Naive B cell (primary cell): ENCODE data around the gene RNF125. TPM values are rescaled to one million over a fixed set of nuclear protein-coding genes. Genes with fewer than 3 reads are reported as not detected.

Source experiments
- ATAC-seq, 2 donors: fragments of 150-1000 bp; cut with Tn5 transposase; 2 replicates each; pipeline ENCODE4 v1.10.0; 2021; ENCODE audit warnings: low read depth in 2 of 2, mild to moderate bottlenecking in 2 of 2, moderate library complexity in 2 of 2
- DNase-seq: peaks from one replicate; pipeline ENCODE4 v3.0.0; 2022
- H3K27ac Mint-ChIP-seq, 6 donors: one replicate each; pipeline ENCODE4 v1.8.0; 2020 to 2022; ENCODE audit warnings: mild to moderate bottlenecking in 6 of 6, mixed read lengths in 6 of 6, moderate library complexity in 5 of 6, inconsistent platforms in 2 of 6
- H3K27me3 Mint-ChIP-seq, 3 donors: one replicate each; pipeline ENCODE4 v1.8.0; 2021 to 2022; ENCODE audit warnings: mixed read lengths in 3 of 3, mild to moderate bottlenecking in 1 of 3
- H3K36me3 Mint-ChIP-seq, 2 donors: one replicate each; pipeline ENCODE4 v1.8.0; 2020 to 2022; ENCODE audit warnings: mixed read lengths in 2 of 2, inconsistent platforms in 1 of 2, mild to moderate bottlenecking in 1 of 2
- H3K4me1 Mint-ChIP-seq, 3 donors: one replicate each; pipeline ENCODE4 v1.8.0; 2020 to 2022; ENCODE audit warnings: mixed read lengths in 3 of 3, inconsistent platforms in 1 of 3, mild to moderate bottlenecking in 1 of 3, moderate library complexity in 1 of 3
- H3K4me3 Mint-ChIP-seq, 8 donors: one replicate each; pipeline ENCODE4 v1.8.0; 2020 to 2022; ENCODE audit warnings: mild to moderate bottlenecking in 8 of 8, mixed read lengths in 8 of 8, moderate library complexity in 8 of 8, inconsistent platforms in 2 of 8
- H3K9me3 Mint-ChIP-seq, 7 donors: one replicate each; pipeline ENCODE4 v1.8.0; 2020 to 2022; ENCODE audit warnings: mixed read lengths in 7 of 7, mild to moderate bottlenecking in 5 of 7, inconsistent platforms in 2 of 7, moderate library complexity in 1 of 7
- polyA plus RNA-seq, 6 donors: library from polyadenylated mRNA; unstranded; fragments of 300-500 nt; fragmentation: Illumina TruSeq; gene quantifications; one replicate each; pipeline ENCODE4 v1.2.3, GENCODE V29; 2021; ENCODE audit warnings: low read depth in 6 of 6

Gene RNF125
- polyA plus RNA-seq, 6 donors from 2014 or later, result 8.9 to 21.2 (median 17.9) TPM

DNA sequence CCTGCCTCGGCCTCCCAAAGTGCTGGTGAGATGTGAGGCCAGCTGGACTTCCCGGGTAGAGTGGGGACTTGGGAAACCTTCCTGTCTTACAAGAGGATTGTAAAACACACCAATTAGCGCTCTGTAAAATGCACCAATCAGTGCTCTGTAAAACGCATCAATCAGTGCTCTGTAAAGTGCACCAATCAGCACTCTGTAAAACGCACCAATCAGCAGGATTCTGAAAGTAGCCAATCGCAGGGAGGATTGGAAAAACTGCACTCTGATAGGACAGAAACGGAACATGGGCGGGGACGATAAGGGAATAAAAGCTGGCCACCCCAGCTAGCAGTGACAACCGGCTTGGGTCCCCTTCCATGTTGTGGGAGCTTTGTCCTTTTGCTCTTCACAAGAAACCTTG lies 19.0 kb downstream of the RNF125 start:
- H3K27ac Mint-ChIP-seq, result no peak overlapping the region
- peaks cover 11 to 17% of the 10 kb centered on the region in 2 donors for H3K36me3 Mint-ChIP-seq
- ATAC-seq (no peak), DNase-seq (no peak)
- peaks cover 33 to 59% (median 42%) of the 10 kb centered on the region in 3 donors for H3K4me1 Mint-ChIP-seq
- H3K27me3 Mint-ChIP-seq, result no peaks in the 10 kb centered on the region
- H3K9me3 Mint-ChIP-seq, result no peaks in the 10 kb centered on the region
- peak overlapping the region in 1 of 8 donors; percentile 24 for H3K4me3 Mint-ChIP-seq

DNA sequence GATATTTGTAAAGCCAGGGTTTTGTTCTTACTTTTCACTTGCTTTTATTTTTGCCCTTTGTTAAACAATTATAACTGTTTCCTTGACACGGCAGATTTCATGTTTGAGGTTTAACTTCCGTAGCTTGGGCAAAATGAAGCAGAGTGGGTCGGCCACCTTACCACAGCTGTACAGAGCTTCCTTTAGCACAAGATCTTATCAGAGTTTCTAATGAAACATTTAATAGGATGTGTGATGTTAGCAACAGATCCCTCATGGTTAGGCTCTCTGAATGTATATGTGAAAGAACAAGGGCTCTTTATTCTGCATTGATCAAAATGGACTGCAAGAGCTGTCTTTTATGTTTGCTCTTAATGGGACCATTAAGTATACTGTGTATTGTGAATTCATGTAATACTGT lies 22.3 kb downstream of the RNF125 start:
- DNase-seq (peak; percentile 21), ATAC-seq (peak; percentile 59 to 67)
- peak overlapping the region in 7 of 8 donors; percentile 27 to 81 (median 66) for H3K4me3 Mint-ChIP-seq
- H3K27me3 Mint-ChIP-seq, result no peaks in the 10 kb centered on the region
- H3K27ac Mint-ChIP-seq, result peak overlapping the region in 4 of 6 donors; percentile 63 to 88 (median 82)
- H3K4me1 Mint-ChIP-seq, result peaks cover 35 to 56% (median 43%) of the 10 kb centered on the region in 3 donors
- no peaks in the 10 kb centered on the region for H3K9me3 Mint-ChIP-seq
- H3K36me3 Mint-ChIP-seq, result peaks cover 11 to 17% of the 10 kb centered on the region in 2 donors

DNA sequence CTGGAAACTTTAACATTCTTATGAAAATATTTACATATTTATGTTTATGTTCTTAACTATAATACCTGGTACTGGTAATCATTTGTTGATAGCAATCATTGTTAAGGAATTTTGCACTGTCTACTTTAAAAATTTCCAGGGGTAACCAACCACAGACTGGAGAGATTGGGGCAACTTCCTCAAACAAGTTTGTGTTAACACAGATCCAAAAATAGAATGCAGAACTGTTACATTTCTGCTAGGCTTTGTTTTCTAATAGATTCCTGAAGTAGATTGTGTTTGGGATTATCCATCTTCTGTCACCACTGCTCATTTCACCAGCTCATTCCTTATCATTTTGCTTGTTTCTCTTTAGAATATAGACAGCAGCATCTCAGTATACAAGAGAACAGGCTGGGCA lies 23.7 kb downstream of the RNF125 start:
- peaks cover 14 to 16% of the 10 kb centered on the region in 2 donors for H3K36me3 Mint-ChIP-seq
- peak overlapping the region; percentile 73 to 94 (median 78) for H3K27ac Mint-ChIP-seq
- no peaks in the 10 kb centered on the region for H3K27me3 Mint-ChIP-seq
- DNase-seq, result peak; percentile 51
- H3K4me1 Mint-ChIP-seq, result peaks cover 31 to 55% (median 44%) of the 10 kb centered on the region in 3 donors
- peak overlapping the region; percentile 9 to 81 (median 58) for H3K4me3 Mint-ChIP-seq
- ATAC-seq, result peak; percentile 83 to 90
- H3K9me3 Mint-ChIP-seq, result no peaks in the 10 kb centered on the region

DNA sequence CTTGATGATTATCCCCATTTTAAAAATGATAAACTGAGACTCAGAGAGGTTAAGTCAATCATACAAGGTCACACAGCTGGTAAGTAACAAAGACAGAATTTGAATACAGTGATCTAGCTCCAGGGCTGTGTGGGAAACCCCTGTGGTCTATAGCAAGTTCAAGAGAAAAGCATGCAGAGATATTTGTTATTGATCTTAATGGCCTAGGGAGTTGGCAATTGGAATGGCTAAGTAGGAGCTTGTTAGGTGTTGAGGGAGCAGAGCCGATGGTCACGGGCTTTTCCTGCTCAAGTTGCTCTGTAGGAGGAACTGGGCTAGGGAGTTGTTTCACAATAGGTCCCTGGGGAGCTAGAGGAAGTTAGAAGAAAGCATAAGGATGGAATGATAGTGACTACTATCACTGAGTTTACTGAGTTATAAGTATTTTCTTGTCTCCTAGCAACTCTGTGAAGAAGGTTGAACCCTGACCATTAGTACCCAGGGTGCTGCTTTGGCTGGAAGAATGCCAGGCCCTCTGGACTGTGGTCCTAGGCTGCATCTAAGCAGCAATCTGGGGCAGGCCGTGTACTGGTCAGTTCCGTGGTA lies 30.0 kb downstream of the RNF125 start:
- ATAC-seq (peak; percentile 51 to 64), DNase-seq (peak; percentile 28)
- Mint-ChIP-seq H3K4me1 (peaks cover 13 to 37% (median 24%) of the 10 kb centered on the region in 3 donors), H3K27me3 (no peaks in the 10 kb centered on the region), H3K9me3 (no peaks in the 10 kb centered on the region), H3K27ac (peak overlapping the region; percentile 86 to 95 (median 92)), H3K4me3 (peak overlapping the region in 7 of 8 donors; percentile 5 to 88 (median 67)), H3K36me3 (peaks cover 0 to 5% of the 10 kb centered on the region in 2 donors)

DNA sequence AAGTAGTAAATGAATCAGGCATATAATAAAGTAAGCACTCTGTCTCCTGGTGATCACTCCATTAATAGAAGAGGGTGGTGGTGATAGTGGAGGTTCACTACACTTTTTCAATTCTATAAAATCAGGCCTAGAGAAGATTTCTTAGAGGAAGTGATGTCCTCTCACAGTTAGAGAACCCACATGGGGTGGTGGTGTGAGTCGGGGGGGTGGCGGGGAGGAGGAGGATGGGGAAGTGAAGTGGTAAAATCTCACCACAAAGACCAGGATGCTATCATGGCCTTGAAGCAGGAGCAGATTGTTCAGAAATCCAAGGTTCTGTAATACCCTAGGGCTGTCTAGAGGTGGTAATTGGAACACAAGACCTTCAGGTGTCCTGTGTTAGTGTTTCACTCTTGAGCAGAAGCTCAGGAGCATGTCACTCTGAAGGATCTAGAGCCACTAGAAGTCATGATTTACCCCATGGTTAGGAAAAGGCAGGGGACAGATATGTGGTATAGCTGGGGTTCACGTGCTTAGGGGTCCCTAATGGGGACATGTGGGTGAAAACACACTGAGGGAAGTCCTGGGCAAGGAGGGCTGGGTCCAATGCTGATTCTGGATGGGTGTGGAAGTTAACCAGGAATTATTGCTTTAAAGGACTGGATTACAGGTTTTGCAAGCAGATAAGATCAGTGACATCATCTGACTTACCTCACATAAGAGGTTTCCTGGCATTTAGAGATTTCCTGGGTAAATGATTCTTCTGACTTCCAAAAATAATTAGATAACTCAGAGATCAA lies 31.0 kb downstream of the RNF125 start:
- H3K27ac Mint-ChIP-seq, result peak overlapping the region; percentile 86 to 95 (median 92)

DNA sequence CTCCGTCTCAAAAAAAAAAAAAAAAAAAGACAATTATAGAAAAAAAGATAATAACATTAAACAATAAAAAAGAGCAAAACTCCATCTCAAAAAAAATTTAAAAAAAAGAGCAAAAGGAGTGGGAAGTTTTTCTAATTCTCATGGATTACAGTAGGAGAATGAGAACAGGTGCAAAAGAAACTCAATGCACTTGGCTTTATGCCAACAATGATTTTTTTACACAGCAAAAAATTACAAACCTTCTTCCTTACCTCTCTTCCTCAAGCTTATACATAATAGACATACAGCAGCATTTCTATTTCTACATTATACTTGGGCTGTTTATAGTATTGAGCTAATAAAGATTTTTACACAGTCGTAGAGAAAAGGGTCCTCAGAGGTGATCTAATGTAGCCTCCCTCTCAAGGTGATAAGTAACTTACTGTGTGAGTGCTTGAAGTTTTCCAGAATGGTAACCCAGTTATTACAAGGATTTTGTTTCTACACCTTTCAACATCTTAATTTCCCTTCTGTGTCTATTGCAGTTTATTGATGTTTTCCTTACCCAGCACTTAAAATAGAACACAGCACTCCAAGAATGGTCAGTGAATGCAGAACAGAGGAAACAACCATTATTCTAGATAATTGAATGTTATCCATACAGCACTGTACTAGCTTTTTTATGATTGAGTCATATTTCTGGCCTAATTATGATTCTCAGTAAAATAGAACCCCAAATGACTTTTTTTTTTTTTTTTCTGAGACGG lies 38.2 kb downstream of the RNF125 start:
- H3K27me3 Mint-ChIP-seq, result no peaks in the 10 kb centered on the region
- no peaks in the 10 kb centered on the region for H3K9me3 Mint-ChIP-seq
- H3K36me3 Mint-ChIP-seq, result peaks cover 8 to 27% of the 10 kb centered on the region in 2 donors
- peak overlapping the region in 2 of 6 donors; percentile 9 to 51 for H3K27ac Mint-ChIP-seq
- ATAC-seq (no peak), DNase-seq (no peak)
- H3K4me1 Mint-ChIP-seq, result peaks cover 2 to 6% (median 5%) of the 10 kb centered on the region in 3 donors
- H3K4me3 Mint-ChIP-seq, result no peak overlapping the region

More for the DNA sequence above, 31.0 kb downstream of the RNF125 start:
- H3K9me3 Mint-ChIP-seq, result no peaks in the 10 kb centered on the region
- peaks cover 13 to 34% (median 24%) of the 10 kb centered on the region in 3 donors for H3K4me1 Mint-ChIP-seq
- no peaks in the 10 kb centered on the region for H3K27me3 Mint-ChIP-seq
- peaks cover 0 to 8% of the 10 kb centered on the region in 2 donors for H3K36me3 Mint-ChIP-seq
- H3K4me3 Mint-ChIP-seq, result peak overlapping the region in 7 of 8 donors; percentile 35 to 88 (median 67)
- ATAC-seq (peak; percentile 83), DNase-seq (peak; percentile 57)

DNA sequence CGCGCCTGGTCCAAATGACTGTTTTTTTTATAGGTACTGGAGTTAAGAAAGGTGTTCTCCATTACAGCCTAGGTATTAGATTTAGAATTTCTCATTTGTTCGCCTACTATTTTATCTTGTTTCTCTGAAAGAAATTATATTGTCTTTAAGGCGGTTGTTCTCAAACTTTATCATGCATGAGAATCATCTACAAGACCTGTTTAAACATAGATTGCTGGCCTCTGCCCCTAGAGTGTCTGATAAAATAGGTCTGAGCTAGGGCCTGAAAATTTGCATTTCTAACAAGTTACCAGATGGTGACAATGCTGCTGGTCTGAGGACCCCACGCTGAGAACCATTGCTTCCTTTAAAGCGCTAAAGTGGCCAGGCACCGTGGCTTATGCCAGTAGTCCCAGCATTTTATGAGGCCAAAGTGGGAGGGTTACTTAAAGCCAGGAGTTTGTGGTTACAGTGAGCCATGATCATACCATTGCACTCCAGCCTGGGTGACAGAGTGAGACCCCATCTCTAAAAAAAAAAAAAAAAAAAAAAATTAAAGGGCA lies 39.1 kb downstream of the RNF125 start:
- Mint-ChIP-seq H3K27ac (peak overlapping the region in 1 of 6 donors; percentile 33), H3K9me3 (no peaks in the 10 kb centered on the region), H3K36me3 (peaks cover 8 to 28% of the 10 kb centered on the region in 2 donors), H3K27me3 (no peaks in the 10 kb centered on the region), H3K4me1 (peaks cover 2 to 6% (median 5%) of the 10 kb centered on the region in 3 donors), H3K4me3 (no peak overlapping the region)
- no peak for DNase-seq
- no peak for ATAC-seq

DNA sequence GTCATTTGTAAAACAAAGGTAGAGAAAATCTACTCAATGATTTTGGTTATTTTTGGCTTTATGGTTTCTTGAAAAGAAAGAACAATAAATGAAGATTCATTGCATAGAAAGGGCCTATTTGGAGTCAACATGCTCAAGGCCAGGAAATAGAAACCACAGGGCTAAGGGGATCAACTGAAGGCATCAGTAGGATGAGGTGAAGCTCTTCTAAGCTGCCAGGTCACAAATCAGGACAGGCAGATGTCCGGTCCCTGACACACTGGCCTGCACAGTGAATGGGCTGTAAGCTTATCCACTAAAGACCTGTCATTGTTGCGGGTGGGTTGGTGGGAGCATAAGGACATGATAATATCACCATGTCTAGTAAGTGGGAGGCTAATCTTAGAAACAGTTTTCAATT lies 41.4 kb downstream of the RNF125 start:
- Mint-ChIP-seq H3K36me3 (peaks cover 8 to 24% of the 10 kb centered on the region in 2 donors), H3K27me3 (no peaks in the 10 kb centered on the region), H3K4me1 (peaks cover 2 to 6% (median 5%) of the 10 kb centered on the region in 3 donors), H3K27ac (no peak overlapping the region), H3K4me3 (no peak overlapping the region), H3K9me3 (no peaks in the 10 kb centered on the region)
- no peak for DNase-seq
- no peak for ATAC-seq

DNA sequence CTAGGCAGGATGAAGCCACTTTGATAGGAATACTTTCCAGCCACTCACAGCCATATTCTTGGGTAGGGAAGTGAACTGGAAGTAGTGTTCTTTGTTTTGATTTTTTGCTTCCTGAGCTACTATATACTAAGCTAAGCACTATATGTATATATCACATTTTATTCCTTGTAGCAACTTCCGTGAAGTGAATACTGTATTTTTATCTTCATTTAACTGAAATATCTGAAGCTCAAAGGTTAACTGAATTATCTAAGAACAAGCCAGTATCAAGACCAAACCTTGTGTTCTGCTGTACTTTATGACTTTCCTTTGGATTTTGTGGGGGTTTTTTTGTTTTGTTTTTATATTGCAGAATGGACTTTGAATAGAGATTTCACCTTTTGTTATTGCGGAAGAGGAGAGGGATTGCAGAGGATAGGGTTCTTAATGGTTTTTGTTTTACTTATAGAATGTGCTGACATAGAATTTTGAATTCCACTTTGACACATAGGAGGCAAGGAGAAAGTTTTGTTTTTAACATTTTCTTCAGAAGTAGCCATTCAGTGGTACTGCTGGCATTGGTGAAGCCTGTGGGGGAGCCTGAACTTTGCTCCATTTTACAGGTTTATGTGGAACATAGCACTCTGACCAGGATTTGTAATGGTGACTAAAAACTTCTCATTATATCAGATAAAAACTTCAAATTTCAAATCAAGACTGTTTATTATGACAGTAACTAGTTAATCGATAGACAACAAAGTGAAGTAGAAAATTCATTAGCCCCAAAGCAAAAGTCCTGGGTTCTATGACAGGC lies 48.9 kb downstream of the RNF125 start:
- no peaks in the 10 kb centered on the region for H3K27me3 Mint-ChIP-seq
- H3K9me3 Mint-ChIP-seq, result no peaks in the 10 kb centered on the region
- no peak for ATAC-seq
- peaks cover 0 to 8% of the 10 kb centered on the region in 2 donors for H3K36me3 Mint-ChIP-seq
- no peak overlapping the region for H3K4me3 Mint-ChIP-seq
- no peak for DNase-seq
- H3K4me1 Mint-ChIP-seq, result no peaks in the 10 kb centered on the region
- H3K27ac Mint-ChIP-seq, result peak overlapping the region in 2 of 6 donors; percentile 55 to 77

DNA sequence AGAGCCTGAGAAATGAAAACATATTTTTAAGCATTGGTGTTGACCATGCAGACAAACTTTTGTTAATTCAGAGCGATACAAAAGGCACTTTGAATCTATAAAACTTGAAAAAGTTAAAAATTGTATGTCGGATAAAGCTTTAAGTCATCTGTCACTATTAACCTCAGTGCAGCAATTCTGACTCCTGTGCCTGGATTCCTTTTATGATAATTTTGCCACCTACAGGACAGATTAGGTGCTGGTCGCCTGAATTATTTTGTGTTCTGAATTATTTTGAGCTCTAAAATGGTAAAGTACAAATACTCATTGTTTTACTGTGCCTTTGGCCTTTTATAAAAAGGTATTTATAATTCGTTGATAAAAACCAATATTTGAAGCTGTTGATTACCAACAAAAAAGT lies 53.7 kb downstream of the RNF125 start:
- Mint-ChIP-seq H3K27me3 (no peaks in the 10 kb centered on the region), H3K36me3 (peaks cover 8 to 12% of the 10 kb centered on the region in 2 donors), H3K4me1 (peaks cover 0 to 3% (median 0%) of the 10 kb centered on the region in 3 donors), H3K27ac (no peak overlapping the region), H3K4me3 (no peak overlapping the region), H3K9me3 (no peaks in the 10 kb centered on the region)
- DNase-seq, result peak; percentile 24
- peak; percentile 63 to 73 for ATAC-seq

DNA sequence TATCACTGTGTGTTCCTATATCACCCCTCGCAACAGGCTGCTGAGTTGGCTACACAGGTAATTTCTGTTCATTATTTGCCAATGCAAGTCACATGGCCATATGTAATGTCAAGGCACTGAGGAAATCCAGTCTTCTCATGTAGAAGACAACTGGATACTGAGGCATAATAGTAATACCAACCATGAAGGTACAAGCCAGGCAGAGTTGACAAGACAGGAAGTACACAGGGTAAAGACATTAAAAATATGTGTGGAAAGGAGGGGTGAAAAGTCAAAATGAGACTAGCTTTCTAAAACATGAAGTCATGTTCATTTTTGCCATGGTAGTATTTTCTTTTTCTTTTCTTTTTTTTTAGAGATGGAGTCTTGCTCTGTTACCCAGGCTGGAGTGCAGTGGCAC lies 55.6 kb downstream of the RNF125 start:
- ATAC-seq (no peak), DNase-seq (no peak)
- Mint-ChIP-seq H3K9me3 (no peaks in the 10 kb centered on the region), H3K4me1 (peaks cover 0 to 3% (median 0%) of the 10 kb centered on the region in 3 donors), H3K27me3 (no peaks in the 10 kb centered on the region), H3K27ac (no peak overlapping the region), H3K4me3 (no peak overlapping the region), H3K36me3 (peaks cover 8 to 12% of the 10 kb centered on the region in 2 donors)

DNA sequence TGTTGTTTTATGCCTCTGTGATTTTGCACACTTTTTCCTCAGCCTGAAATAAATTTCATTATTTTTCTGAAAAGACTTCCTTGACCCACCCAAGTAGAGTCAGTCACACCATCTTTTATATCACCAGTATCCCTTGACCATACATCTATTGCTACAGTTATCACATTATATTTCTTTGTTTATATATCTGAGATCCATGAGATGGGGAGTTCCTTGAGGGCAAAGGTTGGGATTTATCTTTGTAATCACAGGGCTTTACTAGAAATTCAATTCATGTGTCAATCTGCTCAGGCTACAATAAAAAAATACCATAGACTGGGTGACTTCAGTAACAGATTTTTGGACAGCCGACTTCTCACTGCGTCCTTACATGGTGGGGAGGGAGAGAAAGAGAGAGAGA lies 60.2 kb downstream of the RNF125 start:
- no peak for DNase-seq
- peaks cover 0 to 3% (median 0%) of the 10 kb centered on the region in 7 donors for H3K9me3 Mint-ChIP-seq
- no peak overlapping the region for H3K4me3 Mint-ChIP-seq
- peaks cover 0 to 12% of the 10 kb centered on the region in 2 donors for H3K36me3 Mint-ChIP-seq
- no peak for ATAC-seq
- H3K27ac Mint-ChIP-seq, result no peak overlapping the region
- H3K27me3 Mint-ChIP-seq, result no peaks in the 10 kb centered on the region
- peaks cover 6 to 12% (median 11%) of the 10 kb centered on the region in 3 donors for H3K4me1 Mint-ChIP-seq
